Aortic smooth muscle cell (primary cell): ENCODE measurements around the gene TBC1D9. TPM values are rescaled to one million over a fixed set of nuclear protein-coding genes. Genes with fewer than 3 reads are reported as not detected.

ENCODE experiments used
- total RNA-seq: library from RNA; depleted of rRNA; stranded (reverse); fragments of >200 nt; gene quantifications from 2 replicates; pipeline ENCODE4 v1.2.3, GENCODE V29; 2014

Gene TBC1D9
- 32.0 and 36.4 TPM in 2 replicates for total RNA-seq

GRCh38 chr4:140756319-140757231 is at the start of gene TBC1D9:
TSS of gene TBC1D9 (minus strand) at chr4:140756385. CDS start at chr4:140756045, 340 bp downstream.

Other genes starting within 250 kb of the TBC1D9 start
- 24.1 and 26.7 TPM in 2 replicates for gene ELMOD2, start 232.2 kb downstream of the TBC1D9 start, total RNA-seq
- not detected in 2 replicates for gene UCP1, start 187.4 kb downstream of the TBC1D9 start, total RNA-seq